Smooth muscle cell (in vitro differentiated cells): Measurements from ENCODE around the gene NSD2. TPM values are rescaled to one million over a fixed set of nuclear protein-coding genes. Genes with fewer than 3 reads are reported as not detected.
A peak's percentile ranks its signal among the peaks of the same experiment; 100 is the strongest.

ENCODE experiments used
- DNase-seq: peaks from one replicate; lab custom pipeline; 2025; ENCODE audit not compliant: unreplicated experiment; lab: John Stamatoyannopoulos, UW
- H2AFZ ChIP-seq: fragments of 200-600 bp; sonication (generic); 2 replicates; pipeline ENCODE4 v1.6.0; 2016; ENCODE audit warnings: antibody characterized with exemption, low read depth, mild to moderate bottlenecking
- H3F3A ChIP-seq: fragments of 200-600 bp; sonication (generic); 2 replicates; pipeline ENCODE4 v1.6.0; 2017; ENCODE audit warnings: antibody characterized with exemption, low read depth
- H3K27ac ChIP-seq: fragments of 200-600 bp; sonication (generic); 2 replicates; pipeline ENCODE4 v1.5.1; 2016; ENCODE audit warnings: low read depth, mild to moderate bottlenecking
- H3K27me3 ChIP-seq: fragments of 200-600 bp; sonication (generic); 2 replicates; pipeline ENCODE4 v1.6.1; 2016; ENCODE audit warnings: low read depth, mild to moderate bottlenecking
- H3K36me3 ChIP-seq: fragments of 200-600 bp; sonication (generic); 2 replicates; pipeline ENCODE4 v1.5.1; 2016; ENCODE audit warnings: low read depth
- H3K4me1 ChIP-seq: fragments of 200-600 bp; sonication (generic); 2 replicates; pipeline ENCODE4 v1.5.1; 2016; ENCODE audit warnings: low read depth
- H3K4me2 ChIP-seq: fragments of 200-600 bp; sonication (generic); 2 replicates; pipeline ENCODE4 v1.6.0; 2016; ENCODE audit warnings: mild to moderate bottlenecking
- H3K4me3 ChIP-seq: fragments of 200-600 bp; sonication (generic); 2 replicates; pipeline ENCODE4 v1.5.1; 2016; ENCODE audit warnings: mild to moderate bottlenecking
- H3K79me2 ChIP-seq: fragments of 200-600 bp; sonication (generic); 2 replicates; pipeline ENCODE4 v1.6.0; 2016; ENCODE audit warnings: low read depth, mild to moderate bottlenecking
- H3K9ac ChIP-seq: fragments of 200-600 bp; sonication (generic); 2 replicates; pipeline ENCODE4 v1.6.0; 2016; ENCODE audit warnings: low read depth
- H3K9me3 ChIP-seq: fragments of 200-600 bp; sonication (generic); replicated peaks from 2 replicates; pipeline ENCODE4 v1.5.1; 2016; ENCODE audit warnings: low read depth
- H4K20me1 ChIP-seq: fragments of 200-600 bp; sonication (generic); 2 replicates; pipeline ENCODE4 v1.6.0; 2016; ENCODE audit warnings: low read depth
- CTCF ChIP-seq: fragments of 200-600 bp; sonication (generic); IDR thresholded peaks from 2 replicates; pipeline ENCODE4 v1.5.1; 2017; ENCODE audit warnings: borderline replicate concordance, mild to moderate bottlenecking, antibody characterized with exemption; ENCODE audit not compliant: insufficient read depth, poor library complexity, severe bottlenecking
- WGBS: methylation state at CpG from one replicate; pipeline ENCODE4 v1.1.7; 2016; ENCODE audit warnings: low lambda C conversion rate; 5-methylcytosine and 5-hydroxymethylcytosine counted together
- polyA plus RNA-seq: library from polyadenylated mRNA; unstranded; fragments of >200 nt; fragmentation: Nextera tagmentation; extraction: Ambion mirVana; gene quantifications from 2 replicates; pipeline ENCODE4 v1.2.1, GENCODE V29; 2016
- total RNA-seq: library from RNA; depleted of rRNA; stranded (reverse); fragments of >200 nt; gene quantifications from 2 replicates; pipeline ENCODE4 v1.2.3, GENCODE V29; 2014

NSD2 gene
- total and polyA plus RNA-seq, 2 experiments from 2014 or later, result 13.0 to 15.0 TPM

GRCh38 chr4:2006367-2006766 lies 135.2 kb downstream of the NSD2 start:
- Histone ChIP-seq H3K4me2 (no peak overlapping the region), H3K9ac (no peak overlapping the region), H3F3A (peaks cover 5% of the 10 kb centered on the region), H3K36me3 (no peaks in the 10 kb centered on the region), H3K9me3 (no peaks in the 10 kb centered on the region), H4K20me1 (peaks cover 58% of the 10 kb centered on the region), H2AFZ (no peak overlapping the region), H3K4me3 (no peak overlapping the region), H3K27ac (no peak overlapping the region), H3K27me3 (no peaks in the 10 kb centered on the region), H3K4me1 (peaks cover 7% of the 10 kb centered on the region), H3K79me2 (peaks cover 74% of the 10 kb centered on the region)
- TF ChIP-seq CTCF, result no peak
- DNase-seq, result no peak
- WGBS, result 97% methylated on average over 7 of the region's 7 CpGs

DNA sequence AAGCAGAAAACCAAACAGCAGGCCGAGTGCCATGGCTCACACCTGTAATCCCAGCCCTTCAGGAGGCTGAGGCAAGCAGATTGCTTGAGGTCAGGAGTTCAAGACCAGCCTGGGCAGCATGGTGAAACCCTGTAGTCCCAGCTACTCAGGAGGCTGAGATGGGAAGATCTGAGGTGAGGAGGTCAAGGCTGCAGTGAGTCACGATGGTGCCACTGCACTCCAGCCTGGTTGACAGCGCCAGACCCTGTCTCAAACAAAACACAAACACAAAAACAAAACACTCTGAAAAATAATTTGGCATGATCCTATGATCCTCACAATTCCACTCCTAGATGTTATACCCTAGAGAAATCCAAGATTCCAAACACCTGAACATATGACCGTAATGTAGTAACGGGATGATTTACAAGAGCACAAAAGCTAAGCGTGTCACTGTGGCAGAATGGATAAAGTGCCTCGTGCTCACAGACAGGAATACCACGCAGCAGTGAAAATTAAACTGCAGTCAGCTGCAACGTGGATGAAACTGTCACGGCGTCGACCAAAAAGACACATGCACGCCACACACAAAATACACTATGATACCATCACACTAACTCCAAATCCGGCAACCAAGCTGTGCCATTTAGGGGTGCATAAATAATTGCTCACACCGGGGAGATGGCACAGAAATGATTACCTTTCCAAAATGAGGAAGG lies 135.9 kb downstream of the NSD2 start:
- Histone ChIP-seq H3K9me3 (no peaks in the 10 kb centered on the region), H3K36me3 (no peaks in the 10 kb centered on the region), H2AFZ (no peak overlapping the region), H3K4me1 (peaks cover 7% of the 10 kb centered on the region), H3K27me3 (no peaks in the 10 kb centered on the region), H3K4me2 (peak overlapping the region; percentile 98), H3K9ac (no peak overlapping the region), H3K4me3 (peak overlapping the region; percentile 100), H4K20me1 (peaks cover 54% of the 10 kb centered on the region), H3K27ac (no peak overlapping the region), H3K79me2 (peaks cover 67% of the 10 kb centered on the region), H3F3A (peaks cover 5% of the 10 kb centered on the region)
- TF ChIP-seq CTCF, result no peak
- 94% methylated on average over 15 of the region's 15 CpGs for WGBS
- no peak for DNase-seq

DNA sequence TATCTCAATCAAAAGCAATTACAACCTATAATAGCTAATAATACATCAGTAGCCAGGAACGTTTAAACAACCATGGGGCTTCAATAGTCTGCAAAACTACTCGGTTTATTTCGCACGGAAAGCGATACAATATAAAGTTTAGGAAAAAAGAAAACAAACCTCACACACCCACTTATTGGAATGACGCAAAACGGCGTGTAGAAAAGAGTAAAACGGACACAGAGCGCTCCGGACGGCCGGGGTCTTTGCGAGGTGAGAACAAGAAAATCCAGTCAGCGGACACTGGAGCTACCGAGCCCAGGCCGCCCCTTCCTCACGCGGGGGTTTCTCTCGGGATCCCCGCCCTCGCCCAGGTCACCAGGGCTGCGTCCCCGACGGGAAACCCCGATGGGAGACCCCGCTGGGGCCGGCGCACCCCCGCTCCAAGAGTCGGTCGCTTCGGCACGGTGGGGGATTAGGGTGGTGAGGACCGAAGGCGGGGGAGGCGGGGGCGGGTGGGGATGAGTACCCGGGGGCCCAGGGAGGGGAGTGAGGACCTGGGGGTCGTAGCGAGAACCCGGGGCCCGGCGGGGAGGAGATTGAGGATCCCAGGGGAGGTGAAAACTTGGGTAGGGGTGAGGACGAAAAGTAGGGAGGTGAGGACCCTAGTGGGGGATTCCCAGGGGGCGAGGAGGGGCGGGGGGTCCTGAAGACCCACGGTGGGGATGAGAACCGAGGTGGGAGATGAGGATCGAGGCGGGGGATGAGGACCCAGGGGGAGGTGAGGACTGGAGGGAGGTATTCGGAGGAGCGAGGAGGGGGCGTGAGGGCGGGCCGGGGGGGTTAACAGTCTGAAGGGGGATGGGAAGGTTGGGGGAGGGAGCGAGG lies 136.8 kb downstream of the NSD2 start:
- DNase-seq, result no peak
- H3F3A ChIP-seq, result peaks cover 5% of the 10 kb centered on the region
- 4% methylated on average over 49 of the region's 57 CpGs for WGBS

More for the DNA sequence above, 136.8 kb downstream of the NSD2 start:
- Histone ChIP-seq H4K20me1 (peaks cover 45% of the 10 kb centered on the region), H3K36me3 (no peaks in the 10 kb centered on the region), H3K4me1 (peaks cover 7% of the 10 kb centered on the region), H3K27me3 (no peaks in the 10 kb centered on the region), H3K27ac (no peak overlapping the region), H3K4me2 (peak overlapping the region; percentile 98), H3K79me2 (peaks cover 57% of the 10 kb centered on the region), H3K9me3 (no peaks in the 10 kb centered on the region), H3K9ac (peak overlapping the region; percentile 100), H3K4me3 (peak overlapping the region; percentile 100), H2AFZ (peak overlapping the region; percentile 100)
- TF ChIP-seq CTCF, result no peak
